WTC11 (cell line): ENCODE measurements around the gene TBX10. TPM values are rescaled to one million over a fixed set of nuclear protein-coding genes. Genes with fewer than 3 reads are reported as not detected.

Experiments used
- ATAC-seq: fragments of 200-7000 bp; cut with Tn5 transposase; 2 replicates; pipeline ENCODE4 v1.10.0; 2021; ENCODE audit warnings: mild to moderate bottlenecking, moderate library complexity
- CTCF ChIA-PET: fragments of 300-600 bp; sonication (Branson Sonifier 250); formaldehyde crosslinking; loops from one replicate; lab custom pipeline; 2021; ENCODE audit warnings: antibody characterized with exemption; lab: Charles Lee
- POLR2A ChIA-PET: fragments of 350-600 bp; sonication (Branson Sonifier 250); formaldehyde crosslinking; loops from one replicate; lab custom pipeline; 2021; ENCODE audit warnings: antibody characterized with exemption; lab: Charles Lee
- DNase-seq: peaks from one replicate; pipeline ENCODE4 v3.0.0; 2021; ENCODE audit warnings: low spot score
- H3K27ac Mint-ChIP-seq: 2 replicates; pipeline ENCODE4 v1.8.0; 2021; ENCODE audit warnings: mixed read lengths
- H3K27me3 Mint-ChIP-seq: 2 replicates; pipeline ENCODE4 v1.8.0; 2021; ENCODE audit warnings: low read depth, mild to moderate bottlenecking, moderate library complexity, mixed read lengths
- H3K36me3 Mint-ChIP-seq: 2 replicates; pipeline ENCODE4 v1.8.0; 2021; ENCODE audit warnings: mixed read lengths
- H3K4me1 Mint-ChIP-seq: 2 replicates; pipeline ENCODE4 v1.8.0; 2022; ENCODE audit warnings: mixed read lengths
- H3K4me3 Mint-ChIP-seq: 2 replicates; pipeline ENCODE4 v1.8.0; 2021; ENCODE audit warnings: mild to moderate bottlenecking, moderate library complexity, mixed read lengths
- H3K9me3 Mint-ChIP-seq: 2 replicates; pipeline ENCODE4 v1.8.0; 2021; ENCODE audit warnings: mixed read lengths
- ATF1 ChIP-seq: sonication (generic); formaldehyde crosslinking; IDR thresholded peaks from 2 replicates; pipeline ENCODE4 v1.8.1; 2023; ENCODE audit warnings: mild to moderate bottlenecking, moderate library complexity, missing genetic modification reagents
- ATF6 ChIP-seq: sonication (generic); formaldehyde crosslinking; IDR thresholded peaks from 2 replicates; pipeline ENCODE4 v1.8.1; 2023; ENCODE audit warnings: mild to moderate bottlenecking, missing genetic modification reagents
- CREM ChIP-seq: sonication (generic); formaldehyde crosslinking; IDR thresholded peaks from 2 replicates; pipeline ENCODE4 v1.8.1; 2022; ENCODE audit warnings: mild to moderate bottlenecking, missing genetic modification reagents, moderate library complexity
- FOXP1 ChIP-seq: sonication (generic); formaldehyde crosslinking; IDR thresholded peaks from 2 replicates; pipeline ENCODE4 v1.8.0; 2022; ENCODE audit warnings: missing genetic modification reagents, mild to moderate bottlenecking, moderate library complexity, borderline replicate concordance
- GABPB1 ChIP-seq: sonication (generic); formaldehyde crosslinking; IDR thresholded peaks from 2 replicates; pipeline ENCODE4 v1.8.1; 2023; ENCODE audit warnings: mild to moderate bottlenecking, missing genetic modification reagents
- JAZF1 ChIP-seq: fragments of 250-450 bp; sonication (Bioruptor Pico); IDR thresholded peaks from 2 replicates; pipeline ENCODE4 v1.9.0; 2021; ENCODE audit warnings: moderate library complexity, mild to moderate bottlenecking, inconsistent platforms
- MXD4 ChIP-seq: fragments of 250-450 bp; sonication (Bioruptor Pico); IDR thresholded peaks from 2 replicates; pipeline ENCODE4 v1.8.0; 2021; ENCODE audit warnings: mild to moderate bottlenecking, moderate library complexity, borderline replicate concordance
- NFATC4 ChIP-seq: fragments of 250-450 bp; sonication (Bioruptor Pico); IDR thresholded peaks from 2 replicates; pipeline ENCODE4 v1.9.0; 2021; ENCODE audit warnings: mild to moderate bottlenecking
- NR3C1 ChIP-seq: sonication (generic); formaldehyde crosslinking; conservative IDR thresholded peaks from 2 replicates; pipeline ENCODE4 v1.8.1; 2023; ENCODE audit warnings: low read depth, mild to moderate bottlenecking, missing genetic modification reagents
- ZNF121 ChIP-seq: sonication (generic); formaldehyde crosslinking; IDR thresholded peaks from 2 replicates; pipeline ENCODE4 v1.8.0; 2023; ENCODE audit warnings: missing genetic modification reagents
- ZNF232 ChIP-seq: sonication (generic); formaldehyde crosslinking; IDR thresholded peaks from 2 replicates; pipeline ENCODE4 v1.8.0; 2022; ENCODE audit warnings: mild to moderate bottlenecking, missing genetic modification reagents
- ZNF512 ChIP-seq: sonication (generic); formaldehyde crosslinking; IDR thresholded peaks from 2 replicates; pipeline ENCODE4 v1.8.1; 2022; ENCODE audit warnings: missing genetic modification reagents, borderline replicate concordance
- total RNA-seq: library from RNA; stranded (reverse); gene quantifications from 3 replicates; pipeline ENCODE4 v1.2.3, GENCODE V29; 2021
- TF ChIP-seq, protein P1 (sequence below): sonication (generic); formaldehyde crosslinking; IDR thresholded peaks from 2 replicates; pipeline ENCODE4 v1.8.1; 2022; ENCODE audit warnings: mild to moderate bottlenecking, moderate library complexity, missing genetic modification reagents
- TF ChIP-seq, protein P2 (sequence below): fragments of 250-450 bp; sonication (Bioruptor Pico); IDR thresholded peaks from 2 replicates; pipeline ENCODE4 v1.8.0; 2021; ENCODE audit warnings: mild to moderate bottlenecking

Gene TBX10
- total RNA-seq, 1 experiment from 2014 or later = not detected

DNA sequence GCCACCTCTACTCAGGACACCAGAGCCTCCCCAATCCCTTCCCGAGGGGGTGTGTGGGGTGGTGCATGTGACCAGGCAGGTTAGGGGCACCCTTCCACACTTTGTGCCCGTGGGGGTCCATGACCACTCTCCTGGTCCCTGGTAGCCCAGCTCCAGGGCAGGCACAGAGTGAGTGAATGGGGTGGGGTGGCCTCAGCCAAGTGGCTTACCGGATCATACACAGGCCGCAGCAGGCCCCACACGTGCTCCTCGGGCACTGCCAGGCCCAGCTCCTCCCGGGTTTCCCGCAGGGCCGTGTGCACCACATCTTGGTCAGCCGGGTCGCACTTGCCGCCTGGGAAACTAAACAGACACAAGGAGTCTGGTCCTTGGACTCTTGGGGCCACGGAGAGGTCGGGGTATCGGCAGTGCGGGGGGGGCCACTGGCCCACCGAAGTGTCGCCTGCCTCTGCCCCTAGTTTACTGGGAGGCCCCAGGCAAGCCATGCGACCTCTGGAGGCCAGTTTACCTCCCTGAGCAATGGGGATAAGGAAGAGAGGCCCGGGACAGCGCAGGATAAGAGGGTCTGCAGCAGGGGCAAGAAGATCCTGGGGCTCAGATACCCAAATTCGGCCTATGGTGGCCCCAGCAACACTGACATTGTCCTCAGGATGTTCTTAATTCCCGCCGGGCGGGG, 10.7 kb downstream of the TBX10 start:
- TF ChIP-seq MXD4 (CRISPR knock-in tag) = no peak
- TF ChIP-seq CREM = 0 out of 2 replicates have a peak, but pooled peaks have one; percentile 1
- TF ChIP-seq NR3C1 (CRISPR knock-in tag) = no peak
- TF ChIP-seq, protein P1, sequence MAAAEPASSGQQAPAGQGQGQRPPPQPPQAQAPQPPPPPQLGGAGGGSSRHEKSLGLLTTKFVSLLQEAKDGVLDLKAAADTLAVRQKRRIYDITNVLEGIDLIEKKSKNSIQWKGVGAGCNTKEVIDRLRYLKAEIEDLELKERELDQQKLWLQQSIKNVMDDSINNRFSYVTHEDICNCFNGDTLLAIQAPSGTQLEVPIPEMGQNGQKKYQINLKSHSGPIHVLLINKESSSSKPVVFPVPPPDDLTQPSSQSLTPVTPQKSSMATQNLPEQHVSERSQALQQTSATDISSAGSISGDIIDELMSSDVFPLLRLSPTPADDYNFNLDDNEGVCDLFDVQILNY = 0 out of 2 replicates have a peak, but pooled peaks have one; percentile 4
- TF ChIP-seq, protein P2, sequence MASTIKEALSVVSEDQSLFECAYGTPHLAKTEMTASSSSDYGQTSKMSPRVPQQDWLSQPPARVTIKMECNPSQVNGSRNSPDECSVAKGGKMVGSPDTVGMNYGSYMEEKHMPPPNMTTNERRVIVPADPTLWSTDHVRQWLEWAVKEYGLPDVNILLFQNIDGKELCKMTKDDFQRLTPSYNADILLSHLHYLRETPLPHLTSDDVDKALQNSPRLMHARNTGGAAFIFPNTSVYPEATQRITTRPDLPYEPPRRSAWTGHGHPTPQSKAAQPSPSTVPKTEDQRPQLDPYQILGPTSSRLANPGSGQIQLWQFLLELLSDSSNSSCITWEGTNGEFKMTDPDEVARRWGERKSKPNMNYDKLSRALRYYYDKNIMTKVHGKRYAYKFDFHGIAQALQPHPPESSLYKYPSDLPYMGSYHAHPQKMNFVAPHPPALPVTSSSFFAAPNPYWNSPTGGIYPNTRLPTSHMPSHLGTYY = no peak
- no peak for TF ChIP-seq FOXP1 (CRISPR knock-in tag)
- TF ChIP-seq JAZF1 (CRISPR knock-in tag) = no peak
- 0 out of 2 replicates have a peak, but pooled peaks have one; percentile 27 for TF ChIP-seq NFATC4 (CRISPR knock-in tag)
- no peak for TF ChIP-seq ZNF512 (CRISPR knock-in tag)
- TF ChIP-seq ZNF232 (CRISPR knock-in tag) = no peak
- no peak for TF ChIP-seq ATF6 (CRISPR knock-in tag)
- TF ChIP-seq ATF1 (CRISPR knock-in tag) = no peak
- Mint-ChIP-seq H3K4me3 (peak overlapping the region; percentile 45), H3K36me3 (peaks cover 27% of the 10 kb centered on the region), H3K9me3 (peaks cover 10% of the 10 kb centered on the region; the same call in 1 of the 2 replicates), H3K4me1 (peaks cover 32% of the 10 kb centered on the region), H3K27ac (no peak overlapping the region), H3K27me3 (peaks cover 2% of the 10 kb centered on the region)
- no peak for ATAC-seq
- DNase-seq = no peak
- ChIA-PET POLR2A (interaction anchor here (0.6 to 3.4 kb wide), 4 partner anchors 9 to 43 kb away, joined by 3 to 13 read pairs (median 4); no protein-coding TSS in a partner anchor), CTCF (interaction anchor here (0.5 to 5.3 kb wide), 38 partner anchors 10 to 537 kb away, joined by 3 to 200 read pairs (median 8); partner anchors contain the start of genes ACY3, ALDH3B2, ANKRD13D and GSTP1)

DNA sequence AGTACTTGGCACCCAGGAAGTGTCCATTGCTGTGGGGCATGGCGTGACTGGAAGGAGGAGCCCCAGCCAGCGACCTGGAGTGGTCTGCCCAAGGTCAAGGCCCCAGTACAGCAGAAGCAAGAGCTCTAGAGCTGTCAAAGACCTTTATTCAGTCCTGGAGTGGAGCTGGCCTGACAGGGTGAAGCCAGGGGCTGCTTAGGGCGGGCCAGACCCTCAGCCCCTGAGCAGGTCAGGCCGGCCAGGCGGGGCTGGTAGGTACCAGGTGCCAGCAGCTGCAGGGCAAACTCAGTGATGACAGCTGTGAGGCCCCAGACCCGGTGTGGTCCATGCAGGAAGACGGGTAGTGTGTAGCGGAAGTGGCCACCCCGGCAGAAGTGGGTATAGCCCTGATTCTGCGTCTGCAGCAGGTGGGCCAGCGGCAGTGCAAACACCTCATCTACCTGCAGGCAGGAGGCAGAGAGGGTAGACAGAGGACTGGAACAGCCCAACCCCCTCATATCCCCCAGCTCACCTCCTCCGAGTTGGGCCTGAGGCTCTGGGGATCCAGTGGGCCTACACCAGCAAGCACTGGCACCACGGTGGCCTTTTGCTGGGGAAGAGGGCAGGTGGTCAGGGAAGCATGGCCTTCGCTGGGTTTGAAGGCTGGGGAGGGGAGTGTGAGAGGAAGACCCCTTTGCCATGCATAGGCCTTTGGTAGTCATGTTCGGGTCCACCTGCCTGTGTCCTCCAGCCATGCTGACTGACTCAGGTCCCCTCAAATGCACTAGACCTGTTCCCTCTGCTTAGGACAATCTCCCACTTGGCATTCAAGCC, 11.5 kb downstream of the TBX10 start:
- Mint-ChIP-seq H3K27ac (peak overlapping the region; percentile 63; the same call in 1 of the 2 replicates), H3K4me1 (peaks cover 32% of the 10 kb centered on the region), H3K9me3 (peaks cover 10% of the 10 kb centered on the region; the same call in 1 of the 2 replicates), H3K27me3 (peaks cover 3% of the 10 kb centered on the region), H3K4me3 (no peak overlapping the region), H3K36me3 (peaks cover 32% of the 10 kb centered on the region)
- DNase-seq (no peak), ATAC-seq (no peak)
- ChIA-PET POLR2A (interaction anchor here (0.6 to 3.4 kb wide), 3 partner anchors 8 to 44 kb away, joined by 3 to 13 read pairs (median 6); no protein-coding TSS in a partner anchor), CTCF (interaction anchor here (0.7 to 5.3 kb wide), 18 partner anchors 11 to 245 kb away, joined by 3 to 200 read pairs (median 9); partner anchors contain the start of genes ACY3, PPP1CA and TBX10)
- TF ChIP-seq ZNF121 (CRISPR knock-in tag) (no peak), GABPB1 (CRISPR knock-in tag) (no peak)
